CD14-positive monocyte (primary cell): ENCODE data around the gene H2AZ2. TPM values are rescaled to one million over a fixed set of nuclear protein-coding genes. Genes with fewer than 3 reads are reported as not detected.

Experiments
- DNase-seq, 3 donors: peaks; one replicate each; pipeline ENCODE4 v3.0.0-alpha.2; 2011 to 2022
- H2AFZ ChIP-seq: 2 replicates; pipeline ENCODE4 v1.6.0; 2012; ENCODE audit warnings: mild to moderate bottlenecking, low read depth, low read length, inconsistent platforms; ENCODE audit not compliant: insufficient read depth, poor library complexity, severe bottlenecking
- H3K27ac ChIP-seq, 2 donors: 1 replicate in 1 of 2; 2 replicates in 1 of 2; pipeline ENCODE4 v1.5.1; 2012 to 2013; ENCODE audit warnings: low read length in 2 of 2, control low read depth in 1 of 2, inconsistent platforms in 1 of 2, low read depth in 1 of 2, mild to moderate bottlenecking in 1 of 2
- H3K27me3 ChIP-seq, 2 donors: one replicate each; pipeline versions ENCODE4 v1.6.0 to v1.6.1; 2011 to 2013; ENCODE audit warnings: low read length in 2 of 2; ENCODE audit not compliant: control insufficient read depth in 2 of 2, insufficient read depth in 2 of 2
- H3K36me3 ChIP-seq, 2 donors: replicated peaks in 1 of 2; 1 replicate in 1 of 2; 2 replicates in 1 of 2; pipeline versions ENCODE4 v1.5.1 to v1.6.1; 2012 to 2013; ENCODE audit warnings: low read length in 2 of 2, control low read depth in 1 of 2, inconsistent platforms in 1 of 2, mild to moderate bottlenecking in 1 of 2; ENCODE audit not compliant: insufficient read depth in 2 of 2, control insufficient read depth in 1 of 2
- H3K4me1 ChIP-seq, 2 donors: 1 replicate in 1 of 2; 2 replicates in 1 of 2; pipeline versions ENCODE4 v1.5.1 to v1.6.1; 2012 to 2013; ENCODE audit warnings: low read length in 2 of 2, control low read depth in 1 of 2, inconsistent platforms in 1 of 2, mild to moderate bottlenecking in 1 of 2, moderate library complexity in 1 of 2; ENCODE audit not compliant: insufficient read depth in 2 of 2, control insufficient read depth in 1 of 2
- H3K4me2 ChIP-seq: replicated peaks from 2 replicates; pipeline ENCODE3; 2012; ENCODE audit warnings: low read length, moderate library complexity, mild to moderate bottlenecking; ENCODE audit not compliant: poor library complexity, severe bottlenecking; ENCODE audit errors: extremely low read depth
- H3K4me3 ChIP-seq, 3 experiments: fragments of 200-600 bp in 1 of 3; sonication (generic) in 1 of 3; replicated peaks in 1 of 3; 1 replicate in 2 of 3; 2 replicates in 1 of 3; pipeline ENCODE4 v1.5.1; 2011 to 2013; ENCODE audit warnings: low read length in 3 of 3, mild to moderate bottlenecking in 3 of 3, control low read depth in 2 of 3, low read depth in 2 of 3, inconsistent platforms in 1 of 3, moderate library complexity in 1 of 3
- H3K79me2 ChIP-seq: 2 replicates; pipeline ENCODE4 v1.6.0; 2012; ENCODE audit warnings: mild to moderate bottlenecking, control low read depth, inconsistent platforms, low read length, moderate library complexity; ENCODE audit not compliant: insufficient read depth
- H3K9ac ChIP-seq: 2 replicates; pipeline ENCODE4 v1.6.0; 2017; ENCODE audit warnings: low read length, mild to moderate bottlenecking; ENCODE audit not compliant: insufficient read depth, poor library complexity, severe bottlenecking
- H3K9me3 ChIP-seq, 2 donors: replicated peaks in 1 of 2; 1 replicate in 1 of 2; 2 replicates in 1 of 2; pipeline versions ENCODE4 v1.5.1 to v1.6.1; 2012 to 2013; ENCODE audit warnings: low read length in 2 of 2, control low read depth in 1 of 2; ENCODE audit not compliant: control insufficient read depth in 1 of 2, insufficient read depth in 1 of 2
- H4K20me1 ChIP-seq: 2 replicates; pipeline ENCODE4 v1.6.0; 2012; ENCODE audit warnings: mild to moderate bottlenecking, low read length, control low read depth, moderate library complexity; ENCODE audit not compliant: insufficient read depth
- H3K27ac Mint-ChIP-seq, 7 donors: one replicate each; pipeline ENCODE4 v1.8.0; 2020; ENCODE audit warnings: mild to moderate bottlenecking in 7 of 7, mixed read lengths in 7 of 7, moderate library complexity in 6 of 7, inconsistent platforms in 2 of 7
- H3K27me3 Mint-ChIP-seq, 3 donors: one replicate each; pipeline ENCODE4 v1.8.0; 2021 to 2022; ENCODE audit warnings: low read depth in 3 of 3, mild to moderate bottlenecking in 3 of 3, mixed read lengths in 3 of 3, moderate library complexity in 3 of 3, inconsistent platforms in 1 of 3
- H3K36me3 Mint-ChIP-seq, 2 donors: one replicate each; pipeline ENCODE4 v1.8.0; 2020; ENCODE audit warnings: mixed read lengths in 2 of 2, inconsistent platforms in 1 of 2, mild to moderate bottlenecking in 1 of 2
- H3K4me1 Mint-ChIP-seq: one replicate; pipeline ENCODE4 v1.8.0; 2020; ENCODE audit warnings: mild to moderate bottlenecking, mixed read lengths
- H3K4me3 Mint-ChIP-seq, 2 donors: one replicate each; pipeline ENCODE4 v1.8.0; 2020; ENCODE audit warnings: mild to moderate bottlenecking in 2 of 2, mixed read lengths in 2 of 2, moderate library complexity in 1 of 2
- H3K9me3 Mint-ChIP-seq, 7 donors: one replicate each; pipeline ENCODE4 v1.8.0; 2020 to 2022; ENCODE audit warnings: mixed read lengths in 7 of 7, mild to moderate bottlenecking in 6 of 7, moderate library complexity in 6 of 7, inconsistent platforms in 2 of 7
- WGBS: methylation state at CpG from one replicate; pipeline ENCODE4 v1.1.5; 2013; ENCODE audit warnings: missing lambda C conversion rate; ENCODE audit not compliant: insufficient coverage; 5-methylcytosine and 5-hydroxymethylcytosine counted together
- intact Hi-C, 2 donors: fragments of 100-400 bp; cut with micrococcal nuclease; formaldehyde crosslinking; loops; one replicate each; pipeline versions ENCODE4 v1.15.0 to v1.15.1; 2023
- polyA plus RNA-seq, 3 donors: library from polyadenylated mRNA; depleted of rRNA in 1 of 3; unstranded in 2 of 3; stranded (reverse) in 1 of 3; fragments of 300-500 nt in 2 of 3; fragments of >200 nt in 1 of 3; fragmentation: Illumina TruSeq in 2 of 3; gene quantifications; 1 replicate in 2 of 3; 2 replicates in 1 of 3; pipeline ENCODE4 v1.2.3, GENCODE V29; 2012 to 2021
- TF ChIP-seq, protein P1 (sequence below): fragments of 200-600 bp; IDR thresholded peaks from one replicate; pipeline ENCODE4 v1.8.0; 2022; ENCODE audit warnings: antibody characterized with exemption, mild to moderate bottlenecking

Gene H2AZ2
- polyA plus RNA-seq, 3 donors = 128 to 186 (median 181) TPM

DNA sequence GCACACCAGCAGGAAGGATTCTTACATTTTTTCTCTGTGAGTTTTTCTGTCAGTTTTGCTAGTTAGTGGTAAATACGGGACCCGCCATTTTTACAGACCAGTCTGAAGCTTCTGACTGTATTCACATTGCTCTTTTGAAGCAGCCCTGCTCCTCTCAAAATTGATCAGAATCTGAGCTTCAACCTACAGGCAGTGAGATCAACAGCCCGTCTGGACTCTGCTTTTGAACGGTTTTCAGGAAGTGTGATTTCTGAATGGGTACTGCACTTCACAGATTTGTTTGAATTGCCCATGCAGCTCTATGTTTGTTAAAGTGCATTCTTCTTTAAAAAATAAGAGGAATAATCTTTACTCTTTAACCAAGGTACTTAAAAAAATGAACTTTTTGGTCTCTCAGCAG lies 28.5 kb upstream of the H2AZ2 start:
- H3K4me1 ChIP-seq = peaks cover 13 to 21% of the 10 kb centered on the region in 2 donors
- H3K27ac ChIP-seq = no peak overlapping the region
- TF ChIP-seq, protein P1, sequence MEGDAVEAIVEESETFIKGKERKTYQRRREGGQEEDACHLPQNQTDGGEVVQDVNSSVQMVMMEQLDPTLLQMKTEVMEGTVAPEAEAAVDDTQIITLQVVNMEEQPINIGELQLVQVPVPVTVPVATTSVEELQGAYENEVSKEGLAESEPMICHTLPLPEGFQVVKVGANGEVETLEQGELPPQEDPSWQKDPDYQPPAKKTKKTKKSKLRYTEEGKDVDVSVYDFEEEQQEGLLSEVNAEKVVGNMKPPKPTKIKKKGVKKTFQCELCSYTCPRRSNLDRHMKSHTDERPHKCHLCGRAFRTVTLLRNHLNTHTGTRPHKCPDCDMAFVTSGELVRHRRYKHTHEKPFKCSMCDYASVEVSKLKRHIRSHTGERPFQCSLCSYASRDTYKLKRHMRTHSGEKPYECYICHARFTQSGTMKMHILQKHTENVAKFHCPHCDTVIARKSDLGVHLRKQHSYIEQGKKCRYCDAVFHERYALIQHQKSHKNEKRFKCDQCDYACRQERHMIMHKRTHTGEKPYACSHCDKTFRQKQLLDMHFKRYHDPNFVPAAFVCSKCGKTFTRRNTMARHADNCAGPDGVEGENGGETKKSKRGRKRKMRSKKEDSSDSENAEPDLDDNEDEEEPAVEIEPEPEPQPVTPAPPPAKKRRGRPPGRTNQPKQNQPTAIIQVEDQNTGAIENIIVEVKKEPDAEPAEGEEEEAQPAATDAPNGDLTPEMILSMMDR = no peak
- peaks cover 8 to 17% of the 10 kb centered on the region in 2 donors for H3K36me3 Mint-ChIP-seq
- H3K9me3 ChIP-seq = no peaks in the 10 kb centered on the region
- peak overlapping the region in 1 of 7 donors; percentile 54 for H3K27ac Mint-ChIP-seq
- H2AFZ ChIP-seq = no peak overlapping the region
- intact Hi-C loops = loop anchor here in 1 of 2 donors (5.0 kb wide), 1 partner anchor 36 kb away; no protein-coding TSS in a partner anchor
- H3K4me1 Mint-ChIP-seq = peaks cover 20% of the 10 kb centered on the region
- H3K27me3 Mint-ChIP-seq = peaks cover 0 to 3% (median 1%) of the 10 kb centered on the region in 3 donors
- H3K27me3 ChIP-seq = no peaks in the 10 kb centered on the region
- peaks cover 32% of the 10 kb centered on the region for H3K79me2 ChIP-seq
- H3K4me3 ChIP-seq = no peak overlapping the region
- H3K9ac ChIP-seq = no peak overlapping the region
- DNase-seq = no peak
- WGBS = no CpG with 5 or more reads among the region's 4 CpGs
- H3K9me3 Mint-ChIP-seq = peaks cover 0 to 11% (median 8%) of the 10 kb centered on the region in 7 donors
- H3K4me3 Mint-ChIP-seq = no peak overlapping the region
- H4K20me1 ChIP-seq = peaks cover 32% of the 10 kb centered on the region
- H3K4me2 ChIP-seq = no peak overlapping the region
- peaks cover 3 to 10% of the 10 kb centered on the region in 2 donors for H3K36me3 ChIP-seq

DNA sequence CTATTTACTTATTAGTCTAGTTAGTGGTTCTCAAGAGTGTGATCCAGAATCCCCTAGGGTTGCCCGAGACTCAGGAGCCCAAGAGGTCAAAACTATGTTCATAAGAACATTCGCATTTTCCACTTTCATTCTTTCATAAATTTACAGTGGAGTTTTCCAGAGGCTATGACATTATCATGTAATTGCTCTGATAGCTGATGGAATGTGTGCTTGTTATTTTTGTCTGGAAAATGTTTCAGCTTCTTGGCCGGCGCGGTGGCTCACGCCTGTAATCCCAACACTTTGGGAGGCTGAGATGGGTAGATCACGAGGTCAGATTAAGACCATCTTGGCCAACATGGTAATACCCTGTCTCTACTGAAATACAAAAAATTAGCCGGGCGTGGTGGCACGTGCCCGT lies 27.4 kb upstream of the H2AZ2 start:
- Histone ChIP-seq H3K27ac (no peak overlapping the region), H4K20me1 (peaks cover 21% of the 10 kb centered on the region), H3K9ac (no peak overlapping the region), H3K27me3 (no peaks in the 10 kb centered on the region), H3K4me3 (no peak overlapping the region), H3K36me3 (peaks cover 3 to 6% of the 10 kb centered on the region in 2 donors), H3K79me2 (peaks cover 20% of the 10 kb centered on the region), H3K4me1 (peaks cover 3 to 10% of the 10 kb centered on the region in 2 donors), H3K9me3 (no peaks in the 10 kb centered on the region), H3K4me2 (no peak overlapping the region), H2AFZ (no peak overlapping the region)
- H3K4me3 Mint-ChIP-seq = no peak overlapping the region
- peaks cover 7 to 16% of the 10 kb centered on the region in 2 donors for H3K36me3 Mint-ChIP-seq
- DNase-seq = no peak
- no peak overlapping the region for H3K27ac Mint-ChIP-seq
- intact Hi-C loops = loop anchor here in 1 of 2 donors (5.0 kb wide), 1 partner anchor 37 kb away; no protein-coding TSS in a partner anchor
- TF ChIP-seq, protein P1 = no peak
- WGBS = 93% methylated on average over 4 of the region's 11 CpGs
- H3K27me3 Mint-ChIP-seq = peaks cover 0 to 3% (median 1%) of the 10 kb centered on the region in 3 donors
- H3K9me3 Mint-ChIP-seq = peaks cover 5 to 16% (median 12%) of the 10 kb centered on the region in 7 donors
- H3K4me1 Mint-ChIP-seq = peaks cover 8% of the 10 kb centered on the region
